ENCODE results near the gene PARP12.

- TF ChIP-seq YY1 (IDR thresholded peaks at IDR 0.05; ENCODE audit: borderline replicate concordance in 1 of 3, control insufficient read depth in 1 of 3, extremely low read depth in 1 of 3, insufficient read depth in 3 of 3, insufficient read length in 1 of 3, insufficient replicate concordance in 2 of 3, low read depth in 1 of 3, low read length in 2 of 3) (no peak), USF1 (CRISPR knock-in tag; IDR thresholded peaks at IDR 0.05) (peak; percentile 19; the same call in 1 of the 2 replicates), POLR2AphosphoS5 (IDR thresholded peaks at IDR 0.05; ENCODE audit: control insufficient read depth, insufficient read depth, low read depth, low read length) (no peak; the same call in 1 of the 2 replicates), E2F8 (IDR thresholded peaks at IDR 0.05; ENCODE audit: low read depth, partially characterized antibody) (no peak), HINFP (tag; conservative IDR thresholded peaks at IDR 0.05; ENCODE audit: low read depth) (no peak), NR4A1 (CRISPR knock-in tag; IDR thresholded peaks at IDR 0.05) (no peak), NR4A1 (tag; IDR thresholded peaks at IDR 0.05) (no peak), ZNF324 (CRISPR knock-in tag; IDR thresholded peaks at IDR 0.05) (no peak), EZH2 (IDR thresholded peaks at IDR 0.05; ENCODE audit: borderline replicate concordance, low read depth, low read length) (no peak), CHD1 (IDR thresholded peaks at IDR 0.05; ENCODE audit: low read length) (no peak), SMC3 (conservative IDR thresholded peaks at IDR 0.05; ENCODE audit: insufficient read depth, low read depth, low read length) (no peak)
Measured at GRCh38 chr7:140060788-140061606, 1.8 kb downstream of the PARP12 start.

All from K562 (cell line).